GM12878 (cell line): ENCODE results near the gene HSP90AB1. TPM values are rescaled to one million over a fixed set of nuclear protein-coding genes. Genes with fewer than 3 reads are reported as not detected.

Experiments used
- ATAC-seq: fragments of 200-7000 bp; cut with Tn5 transposase; 3 replicates; pipeline ENCODE4 v1.9.1; 2020; ENCODE audit warnings: mild to moderate bottlenecking, moderate library complexity
- BruUV-seq: library from RNA; stranded (reverse); fragments of 400-500 nt; replicated peaks from 2 replicates; lab custom pipeline; 2021; lab: Mats Ljungman, UMichigan
- CTCF ChIA-PET: fragments of 300-600 bp; sonication (Branson Sonifier 250); formaldehyde crosslinking; extraction: SDS; loops from one replicate; lab custom pipeline; 2021; ENCODE audit warnings: inconsistent platforms; lab: Yijun Ruan, JAX
- POLR2A ChIA-PET: fragments of 350-600 bp; formaldehyde crosslinking; extraction: SDS; loops from one replicate; lab custom pipeline; 2021; ENCODE audit warnings: inconsistent platforms; lab: Charles Lee
- RAD21 ChIA-PET: fragments of 300-600 bp; sonication (Branson Sonifier 250); formaldehyde crosslinking; loops from one replicate; lab custom pipeline; 2023; ENCODE audit warnings: antibody characterized with exemption; ENCODE audit not compliant: unreplicated experiment; lab: Charles Lee
- SMC1A ChIA-PET: fragments of 300-600 bp; sonication (Branson Sonifier 250); formaldehyde crosslinking; loops from one replicate; lab custom pipeline; 2023; ENCODE audit not compliant: unreplicated experiment, uncharacterized antibody; lab: Charles Lee
- DNase-seq: peaks from one replicate; pipeline ENCODE4 v3.0.0-alpha.2; 2011; ENCODE audit warnings: low read depth, low spot score
- FAIRE-seq: peaks from 3 replicates; lab custom pipeline; 2011; peaks lifted over from hg19 to GRCh38; lab: Jason Lieb, UNC
- H2AFZ ChIP-seq: 2 replicates; pipeline ENCODE4 v1.6.0; 2011; ENCODE audit warnings: low read depth, low read length, control low read depth; ENCODE audit not compliant: control insufficient read depth
- H3K27ac ChIP-seq: 2 replicates; pipeline ENCODE4 v1.5.1; 2011; ENCODE audit warnings: control low read depth; ENCODE audit not compliant: control insufficient read depth, insufficient read depth
- H3K27me3 ChIP-seq, 2 experiments: replicated peaks in 1 of 2; 2 replicates each; pipeline versions ENCODE4 v1.6.0 to v1.6.1; 2011; ENCODE audit warnings: low read length in 1 of 2; ENCODE audit not compliant: control insufficient read depth in 2 of 2, insufficient read depth in 2 of 2
- H3K36me3 ChIP-seq, 2 experiments: 2 replicates each; pipeline ENCODE4 v1.5.1; 2011; ENCODE audit warnings: low read length in 1 of 2; ENCODE audit not compliant: control insufficient read depth in 2 of 2, insufficient read depth in 2 of 2
- H3K4me1 ChIP-seq: 2 replicates; pipeline ENCODE4 v1.6.1; 2011; ENCODE audit warnings: mild to moderate bottlenecking, low read length, moderate library complexity, mixed read lengths; ENCODE audit not compliant: control insufficient read depth, insufficient read depth
- H3K4me2 ChIP-seq: 2 replicates; pipeline ENCODE4 v1.6.0; 2011; ENCODE audit warnings: control low read depth; ENCODE audit not compliant: control insufficient read depth, insufficient read depth
- H3K4me3 ChIP-seq: fragments of 200-600 bp; sonication (generic); 2 replicates; pipeline ENCODE4 v1.5.1; 2016
- H3K79me2 ChIP-seq: 2 replicates; pipeline ENCODE4 v1.6.0; 2011; ENCODE audit warnings: low read length; ENCODE audit not compliant: control insufficient read depth, insufficient read depth
- H3K9ac ChIP-seq: 2 replicates; pipeline ENCODE4 v1.8.0; 2011; ENCODE audit warnings: low read length, control low read depth, mixed read lengths; ENCODE audit not compliant: control insufficient read depth, insufficient read depth
- H3K9me3 ChIP-seq: replicated peaks from 3 replicates; pipeline ENCODE4 v1.5.1; 2011; ENCODE audit warnings: mild to moderate bottlenecking, low read length; ENCODE audit not compliant: control insufficient read depth, insufficient read depth
- H4K20me1 ChIP-seq: 2 replicates; pipeline ENCODE4 v1.6.0; 2011; ENCODE audit not compliant: control insufficient read depth, insufficient read depth
- BRCA1 ChIP-seq: IDR thresholded peaks from 2 replicates; pipeline ENCODE4 v1.6.1; 2011; ENCODE audit warnings: low read depth, low read length, improper control_type of control experiment
- ELK1 ChIP-seq: IDR thresholded peaks from 2 replicates; pipeline ENCODE4 v1.6.1; 2012; ENCODE audit warnings: low read depth, low read length, improper control_type of control experiment
- GATAD2B ChIP-seq: fragments of 450-650 bp; conservative IDR thresholded peaks from 2 replicates; pipeline ENCODE4 v1.6.1; 2017; ENCODE audit warnings: low read depth, mild to moderate bottlenecking, moderate library complexity
- HSF1 ChIP-seq: fragments of 150-350 bp; IDR thresholded peaks from 2 replicates; pipeline ENCODE4 v1.6.1; 2014; ENCODE audit warnings: mild to moderate bottlenecking, low read depth, low read length
- IKZF2 ChIP-seq, 2 experiments: fragments of 450-650 bp; IDR thresholded peaks; 2 replicates each; pipeline ENCODE4 v1.6.1; 2017; ENCODE audit warnings: mild to moderate bottlenecking in 2 of 2, moderate library complexity in 2 of 2
- IRF4 ChIP-seq: IDR thresholded peaks from 2 replicates; pipeline ENCODE4 v1.6.1; 2011; ENCODE audit warnings: low read depth, low read length
- KDM1A ChIP-seq: fragments of 200-600 bp; sonication (generic); IDR thresholded peaks from 2 replicates; pipeline ENCODE4 v1.6.1; 2016; ENCODE audit warnings: borderline replicate concordance
- NBN ChIP-seq: fragments of 450-650 bp; IDR thresholded peaks from 2 replicates; pipeline ENCODE4 v1.6.1; 2016
- NR2C1 ChIP-seq: fragments of 450-650 bp; IDR thresholded peaks from 2 replicates; pipeline ENCODE4 v1.6.1; 2017; ENCODE audit warnings: antibody characterized with exemption, mild to moderate bottlenecking, moderate library complexity
- PML ChIP-seq: IDR thresholded peaks from 2 replicates; pipeline ENCODE4 v1.6.1; 2012; ENCODE audit warnings: low read length, inconsistent platforms
- TARDBP ChIP-seq: IDR thresholded peaks from 2 replicates; pipeline ENCODE4 v1.6.1; 2016; ENCODE audit warnings: borderline replicate concordance
- TCF3 ChIP-seq: IDR thresholded peaks from 2 replicates; pipeline ENCODE4 v1.6.1; 2012; ENCODE audit warnings: low read depth, mild to moderate bottlenecking, low read length, borderline replicate concordance; ENCODE audit not compliant: insufficient read depth
- ZNF217 ChIP-seq: fragments of 450-650 bp; IDR thresholded peaks from 2 replicates; pipeline ENCODE4 v1.6.1; 2017; ENCODE audit warnings: antibody characterized with exemption, mild to moderate bottlenecking
- WGBS: methylation state at CpG from one replicate; pipeline ENCODE4 v1.1.6; 2016; ENCODE audit warnings: low lambda C conversion rate; ENCODE audit not compliant: insufficient replicate concordance, insufficient coverage; ENCODE audit errors: missing lambda C conversion rate; 5-methylcytosine and 5-hydroxymethylcytosine counted together
- in situ Hi-C: fragments of 300-500 bp; cut with MboI; formaldehyde crosslinking; loops from 9 replicates; pipeline ENCODE4 v1.14.3; 2018; ENCODE audit warnings: mixed read lengths
- intact Hi-C: fragments of 100-400 bp; cut with micrococcal nuclease; formaldehyde crosslinking; loops from one replicate; pipeline ENCODE4 v1.14.2; 2022; ENCODE audit not compliant: unreplicated experiment
- polyA plus RNA-seq, 11 experiments: library from polyadenylated mRNA; depleted of rRNA in 4 of 11; unstranded in 6 of 11; stranded (reverse) in 5 of 11; fragments of >200 nt; fragmentation: Nextera tagmentation in 4 of 11; fragmentation: Illumina TruSeq in 1 of 11; extraction: Ambion mirVana in 4 of 11; extraction: Trizol in 1 of 11; gene quantifications; 1 replicate in 1 of 11; 2 replicates in 10 of 11; pipeline versions ENCODE4 v1.2.1 to v1.2.3, GENCODE V29; 2011 to 2016; ENCODE audit warnings: inconsistent platforms in 2 of 11, missing spikeins in 2 of 11, low read depth in 1 of 11
- total RNA-seq, 4 experiments: library from RNA; depleted of rRNA in 3 of 4; stranded (reverse); fragments of >200 nt in 3 of 4; fragmentation: Illumina TruSeq in 1 of 4; extraction: Trizol in 1 of 4; gene quantifications; 2 replicates each; pipeline versions ENCODE4 v1.2.1 to v1.2.3, GENCODE V29; 2013 to 2021

HSP90AB1 gene
- total and polyA plus RNA-seq, 10 of the 15 experiments (the other 5 are each of a cell fraction or from before 2014, with no cell fraction given) = 988 to 1,682 (median 1,146) TPM

GRCh38 chr6:44211284-44211683 lies 35.6 kb upstream of the HSP90AB1 start:
- FAIRE-seq (peak; percentile 31), ATAC-seq (no peak), DNase-seq (no peak)
- WGBS = 0% methylated on average over 1 of the region's 3 CpGs
- H3K79me2 ChIP-seq = no peaks in the 10 kb centered on the region
- RAD21 ChIA-PET = no interaction called here
- POLR2A ChIA-PET = no interaction called here
- SMC1A ChIA-PET = interaction anchor here (1.0 to 1.2 kb wide), 2 partner anchors 12 to 16 kb away, joined by 3 read pairs; partner anchors contain the start of gene SLC29A1
- no peaks in the 10 kb centered on the region for H3K36me3 ChIP-seq
- no peaks in the 10 kb centered on the region for H3K4me1 ChIP-seq
- TF ChIP-seq IRF4 = no peak
- TF ChIP-seq NR2C1 = no peak
- TF ChIP-seq ZNF217 = no peak
- TF ChIP-seq GATAD2B = no peak
- no peak for TF ChIP-seq TCF3
- H3K27ac ChIP-seq = no peak overlapping the region
- H3K9me3 ChIP-seq = no peaks in the 10 kb centered on the region
- H3K4me3 ChIP-seq = no peak overlapping the region
- BruUV-seq = no TSS peak
- intact Hi-C loops = no loop called here
- H3K27me3 ChIP-seq = no peaks in the 10 kb centered on the region
- no peak overlapping the region for H3K4me2 ChIP-seq
- CTCF ChIA-PET = interaction anchor here (1.0 to 1.6 kb wide), 3 partner anchors 12 to 114 kb away, joined by 3 to 4 read pairs (median 3); partner anchors contain the start of gene SLC29A1
- H3K9ac ChIP-seq = no peak overlapping the region
- no peak overlapping the region for H2AFZ ChIP-seq
- H4K20me1 ChIP-seq = no peaks in the 10 kb centered on the region
- in situ Hi-C loops = no loop called here

GRCh38 chr6:44214307-44214706 lies 32.6 kb upstream of the HSP90AB1 start:
- DNase-seq = no peak
- Histone ChIP-seq H3K79me2 (no peaks in the 10 kb centered on the region), H3K9me3 (no peaks in the 10 kb centered on the region), H3K36me3 (no peaks in the 10 kb centered on the region), H3K4me3 (no peak overlapping the region), H3K4me1 (peaks cover 23% of the 10 kb centered on the region), H3K27me3 (no peaks in the 10 kb centered on the region), H4K20me1 (no peaks in the 10 kb centered on the region), H3K4me2 (no peak overlapping the region), H3K9ac (no peak overlapping the region), H2AFZ (no peak overlapping the region), H3K27ac (no peak overlapping the region)
- ChIA-PET POLR2A (no interaction called here), CTCF (interaction anchor here (0.9 to 2.7 kb wide), 3 partner anchors 11 to 42 kb away, joined by 3 to 9 read pairs (median 9); no protein-coding TSS in a partner anchor), SMC1A (no interaction called here), RAD21 (no interaction called here)
- TF ChIP-seq BRCA1 (no peak), KDM1A (no peak), IKZF2 (IDR thresholded peaks at IDR 0.05) (no peak), NBN (no peak), HSF1 (no peak), ELK1 (no peak), TARDBP (no peak), TCF3 (no peak), PML (no peak)
- no peak for FAIRE-seq
- no TSS peak for BruUV-seq
- intact Hi-C loops (no loop called here), in situ Hi-C loops (no loop called here)
- no peak for ATAC-seq
- 91% methylated on average over 6 of the region's 6 CpGs for WGBS
